Caco-2 (cell line): ENCODE data around the gene RNF14. TPM values are rescaled to one million over a fixed set of nuclear protein-coding genes. Genes with fewer than 3 reads are reported as not detected.

Source experiments
- BruUV-seq: library from RNA; stranded (reverse); fragments of 400-500 nt; replicated peaks from 2 replicates; lab custom pipeline; 2021; lab: Mats Ljungman, UMichigan
- CTCF ChIA-PET: fragments of 300-600 bp; sonication (Branson Sonifier 250); formaldehyde crosslinking; loops from one replicate; lab custom pipeline; 2022; ENCODE audit warnings: antibody characterized with exemption; lab: Charles Lee
- POLR2A ChIA-PET: fragments of 300-600 bp; sonication (Branson Sonifier 250); formaldehyde crosslinking; loops from one replicate; lab custom pipeline; 2022; ENCODE audit warnings: antibody characterized with exemption; lab: Charles Lee
- DNase-seq, 2 experiments: peaks; one replicate each; pipeline versions ENCODE4 v3.0.0 to v3.0.0-alpha.2; 2020 to 2022
- H3K27me3 ChIP-seq: replicated peaks from 2 replicates; pipeline ENCODE4 v1.6.0; 2011; ENCODE audit warnings: low read length; ENCODE audit not compliant: control insufficient read depth, insufficient read depth
- H3K36me3 ChIP-seq: 2 replicates; pipeline ENCODE4 v1.5.1; 2011; ENCODE audit warnings: low read length; ENCODE audit not compliant: control insufficient read depth, insufficient read depth
- H3K4me1 ChIP-seq: fragments of 250-450 bp; sonication (Bioruptor Pico); 2 replicates; pipeline ENCODE4 v1.5.1; 2020; ENCODE audit warnings: mild to moderate bottlenecking
- H3K4me3 ChIP-seq: 2 replicates; pipeline ENCODE4 v1.5.1; 2011; ENCODE audit warnings: low read depth, mild to moderate bottlenecking, control low read depth, low read length
- H3K9me3 ChIP-seq: fragments of 250-450 bp; sonication (Bioruptor Pico); 2 replicates; pipeline ENCODE4 v1.5.1; 2020; ENCODE audit warnings: mild to moderate bottlenecking, moderate library complexity
- H3K27ac Mint-ChIP-seq: one replicate; pipeline ENCODE4 v1.8.0; 2022; ENCODE audit warnings: mixed read lengths; ENCODE audit not compliant: unreplicated experiment
- H3K27me3 Mint-ChIP-seq: one replicate; pipeline ENCODE4 v1.8.0; 2022; ENCODE audit warnings: mixed read lengths; ENCODE audit not compliant: insufficient read depth, unreplicated experiment
- H3K36me3 Mint-ChIP-seq: one replicate; pipeline ENCODE4 v1.8.0; 2022; ENCODE audit warnings: mild to moderate bottlenecking, mixed read lengths; ENCODE audit not compliant: insufficient read depth, unreplicated experiment
- H3K4me1 Mint-ChIP-seq: one replicate; pipeline ENCODE4 v1.8.0; 2022; ENCODE audit warnings: low read depth, mixed read lengths; ENCODE audit not compliant: unreplicated experiment
- H3K4me3 Mint-ChIP-seq: one replicate; pipeline ENCODE4 v1.8.0; 2022; ENCODE audit warnings: mild to moderate bottlenecking, moderate library complexity, mixed read lengths; ENCODE audit not compliant: unreplicated experiment
- H3K9me3 Mint-ChIP-seq: one replicate; pipeline ENCODE4 v1.8.0; 2022; ENCODE audit warnings: mixed read lengths; ENCODE audit not compliant: unreplicated experiment
- CTCF ChIP-seq, 2 experiments: fragments of 200-600 bp in 1 of 2; IDR thresholded peaks; 1 replicate in 1 of 2; 2 replicates in 1 of 2; pipeline versions ENCODE4 v1.5.1 to v1.8.0; 2011 to 2022; ENCODE audit warnings: antibody characterized with exemption in 1 of 2, control low read depth in 1 of 2, inconsistent platforms in 1 of 2, low read depth in 1 of 2, low read length in 1 of 2, mild to moderate bottlenecking in 1 of 2, moderate library complexity in 1 of 2; ENCODE audit not compliant: insufficient read depth in 1 of 2, severe bottlenecking in 1 of 2, unreplicated experiment in 1 of 2
- intact Hi-C: fragments of 100-400 bp; cut with micrococcal nuclease; formaldehyde crosslinking; loops from one replicate; pipeline ENCODE4 v1.10.0; 2022; ENCODE audit not compliant: unreplicated experiment
- total RNA-seq: library from RNA; stranded (reverse); gene quantifications from 2 replicates; pipeline ENCODE4 v1.2.3, GENCODE V29; 2022

RNF14 gene
- total RNA-seq, 1 experiment from 2014 or later, result 38.7 TPM

DNA sequence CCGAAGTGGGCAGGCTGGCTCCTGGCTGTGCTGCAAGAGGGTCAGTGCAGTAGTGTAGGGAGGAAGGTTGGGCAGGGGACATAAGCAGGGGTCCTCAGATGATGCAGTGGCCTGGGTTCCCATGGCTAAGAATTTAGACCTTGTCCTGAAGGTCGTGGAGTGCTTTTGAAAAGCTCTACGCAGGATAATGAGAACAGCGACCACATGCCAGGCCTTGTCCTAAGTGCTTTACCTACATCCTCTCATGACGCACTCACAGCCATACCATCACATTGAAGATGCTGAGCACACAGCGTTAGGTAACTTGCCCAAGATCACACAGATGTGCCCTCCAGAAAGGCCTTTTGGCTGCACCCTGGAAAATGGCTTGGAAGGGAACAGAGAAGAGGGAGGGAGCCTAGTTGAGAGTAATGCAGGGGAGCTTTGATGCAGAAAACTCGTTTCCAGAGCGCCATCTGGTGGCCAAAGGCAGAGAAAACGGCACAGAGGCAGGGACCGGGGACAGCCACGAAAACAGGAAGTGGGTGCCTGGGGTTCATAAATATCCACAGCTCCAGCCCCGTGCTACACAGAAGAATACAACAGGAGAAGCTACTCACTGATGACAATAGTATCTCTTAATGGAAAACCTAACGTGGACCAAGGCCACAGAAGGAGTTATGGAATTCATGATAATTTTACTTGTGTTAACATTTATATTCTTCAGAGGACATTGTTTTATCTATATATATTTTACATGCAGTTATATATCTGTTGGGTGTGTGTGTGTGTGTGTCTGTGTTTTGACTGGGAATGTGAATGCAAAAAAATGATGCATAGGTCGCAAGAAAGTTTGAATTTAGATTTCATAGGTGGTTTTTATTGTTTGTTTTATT is 8.2 kb upstream of the RNF14 start:
- intact Hi-C loops, result loop anchor here (1.0 kb wide), 3 partner anchors 71 to 295 kb away; no protein-coding TSS in a partner anchor
- Histone ChIP-seq H3K4me1 (0 out of 2 replicates have a peak, but pooled peaks cover 5% of the 10 kb centered on the region), H3K27me3 (no peaks in the 10 kb centered on the region), H3K9me3 (no peaks in the 10 kb centered on the region), H3K4me3 (no peak overlapping the region), H3K36me3 (no peaks in the 10 kb centered on the region)
- peak; percentile 86 to 87 for DNase-seq
- POLR2A ChIA-PET, result interaction anchor here (1.1 to 1.6 kb wide), 2 partner anchors 8 to 37 kb away, joined by 9 to 17 read pairs; partner anchors contain the start of genes DELE1 and RNF14
- no peaks in the 10 kb centered on the region for H3K27me3 Mint-ChIP-seq
- no peaks in the 10 kb centered on the region for H3K4me1 Mint-ChIP-seq
- peak; percentile 81 for TF ChIP-seq CTCF (IDR thresholded peaks at IDR 0.05; ENCODE audit: insufficient read depth in 1 of 2, low read depth in 1 of 2, low read length in 1 of 2, severe bottlenecking in 1 of 2, unreplicated experiment in 1 of 2)
- BruUV-seq, result no TSS peak
- H3K36me3 Mint-ChIP-seq, result no peaks in the 10 kb centered on the region
- CTCF ChIA-PET, result interaction anchor here (0.6 to 2.9 kb wide), 26 partner anchors 8 to 368 kb away, joined by 3 to 49 read pairs (median 6); partner anchors contain the start of genes DELE1, GNPDA1, PCDH1 and RNF14
- no peak overlapping the region for H3K4me3 Mint-ChIP-seq
- H3K27ac Mint-ChIP-seq, result no peak overlapping the region
- H3K9me3 Mint-ChIP-seq, result no peaks in the 10 kb centered on the region

- intact Hi-C loops, result no loop called here
- no peaks in the 10 kb centered on the region for H3K27me3 ChIP-seq
- H3K36me3 ChIP-seq, result no peaks in the 10 kb centered on the region
- H3K4me3 ChIP-seq, result no peak overlapping the region
- BruUV-seq, result no TSS peak
- H3K4me1 ChIP-seq, result peaks cover 5% of the 10 kb centered on the region; the same call in 1 of the 2 replicates
- Mint-ChIP-seq H3K27ac (no peak overlapping the region), H3K9me3 (no peaks in the 10 kb centered on the region), H3K4me1 (peaks cover under 1% of the 10 kb centered on the region), H3K36me3 (no peaks in the 10 kb centered on the region), H3K4me3 (no peak overlapping the region), H3K27me3 (no peaks in the 10 kb centered on the region)
- ChIA-PET POLR2A (interaction anchor here (1.1 to 1.6 kb wide), 2 partner anchors 7 to 38 kb away, joined by 9 to 17 read pairs; partner anchors contain the start of genes DELE1 and RNF14), CTCF (interaction anchor here (0.6 to 2.9 kb wide), 19 partner anchors 8 to 369 kb away, joined by 3 to 49 read pairs (median 7); partner anchors contain the start of genes DELE1, GNPDA1, PCDH1 and RNF14)
- no peak for TF ChIP-seq CTCF (IDR thresholded peaks at IDR 0.05; ENCODE audit: insufficient read depth in 1 of 2, low read depth in 1 of 2, low read length in 1 of 2, severe bottlenecking in 1 of 2, unreplicated experiment in 1 of 2)
- no peaks in the 10 kb centered on the region for H3K9me3 ChIP-seq
- no peak for DNase-seq
These were observed 7.4 kb upstream of the RNF14 start for GRCh38 chr5:141961466-141961865.

- no TSS peak for BruUV-seq
- H3K4me3 ChIP-seq, result no peak overlapping the region
- no peaks in the 10 kb centered on the region for H3K9me3 Mint-ChIP-seq
- no peaks in the 10 kb centered on the region for H3K36me3 ChIP-seq
- H3K4me3 Mint-ChIP-seq, result no peak overlapping the region
- TF ChIP-seq CTCF (IDR thresholded peaks at IDR 0.05; ENCODE audit: insufficient read depth in 1 of 2, low read depth in 1 of 2, low read length in 1 of 2, severe bottlenecking in 1 of 2, unreplicated experiment in 1 of 2), result no peak
- no peak for DNase-seq
- no peaks in the 10 kb centered on the region for H3K27me3 Mint-ChIP-seq
- peaks cover 6% of the 10 kb centered on the region for H3K4me1 Mint-ChIP-seq
- H3K27ac Mint-ChIP-seq, result no peak overlapping the region
- no peaks in the 10 kb centered on the region for H3K27me3 ChIP-seq
- intact Hi-C loops, result no loop called here
- H3K36me3 Mint-ChIP-seq, result peaks cover 5% of the 10 kb centered on the region
- ChIA-PET POLR2A (no interaction called here), CTCF (interaction anchor here (1.1 kb wide), 1 partner anchor 40 kb away, joined by 3 read pairs; the partner anchor contains the start of gene DELE1)
- H3K9me3 ChIP-seq, result no peaks in the 10 kb centered on the region
- H3K4me1 ChIP-seq, result peaks cover 16% of the 10 kb centered on the region
These were observed 5.2 kb upstream of the RNF14 start for GRCh38 chr5:141963701-141964100.
